IMR-90 (cell line): Measurements from ENCODE around the gene CD81. TPM values are rescaled to one million over a fixed set of nuclear protein-coding genes. Genes with fewer than 3 reads are reported as not detected.
A peak's percentile ranks its signal among the peaks of the same experiment; 100 is the strongest.

Experiments
- CTCF ChIP-seq: conservative IDR thresholded peaks from 2 replicates; pipeline ENCODE4 v1.5.1; 2012; ENCODE audit warnings: mild to moderate bottlenecking, low read depth, low read length, improper control_type of control experiment
- polyA plus RNA-seq, 3 experiments: library from polyadenylated mRNA; depleted of rRNA; stranded (reverse); fragments of >200 nt; gene quantifications; 2 replicates each; pipeline ENCODE4 v1.2.3, GENCODE V29; 2012; ENCODE audit warnings: low replicate concordance in 1 of 3
- total RNA-seq: library from RNA; depleted of rRNA; stranded (reverse); fragments of >200 nt; gene quantifications from 2 replicates; pipeline ENCODE4 v1.2.3, GENCODE V29; 2012

The CD81 gene
- total and polyA plus RNA-seq, 2 of the 4 experiments (the other 2 are of a cell fraction), result 159 to 689 TPM

- TF ChIP-seq CTCF, result peak; percentile 100
Measured at GRCh38 chr11:2400069-2400761, 23.1 kb downstream of the CD81 start, which contains the start of gene TSSC4 (continued).
